GM13977 (cell line): Measurements from ENCODE around the gene ZDHHC14.

Source experiments
- DNase-seq: peaks from one replicate; pipeline ENCODE4 v3.0.0; 2012; ENCODE audit warnings: low spot score
- CTCF ChIP-seq: IDR thresholded peaks from 2 replicates; pipeline ENCODE4 v1.5.1; 2012; ENCODE audit warnings: mild to moderate bottlenecking, control low read depth; ENCODE audit not compliant: insufficient read depth; ENCODE audit errors: extremely low read depth, missing control alignments
- in situ Hi-C: fragments of 300-500 bp; cut with MboI; formaldehyde crosslinking; loops from one replicate; pipeline ENCODE4 v1.12.0; 2022; ENCODE audit warnings: low sequenced_read_pairs, low pct_unique_long_range_greater_than_20kb, mixed read lengths, inconsistent platforms; ENCODE audit not compliant: unreplicated experiment

The ZDHHC14 gene

GRCh38 chr6:157530126-157530525 is 149.1 kb downstream of the ZDHHC14 start:
- no peak for DNase-seq
- in situ Hi-C loops, result no loop called here
- TF ChIP-seq CTCF, result no peak

- no peak for TF ChIP-seq CTCF
- in situ Hi-C loops, result no loop called here
- DNase-seq, result no peak
Measured at GRCh38 chr6:157530724-157531168, 149.8 kb downstream of the ZDHHC14 start.

DNA sequence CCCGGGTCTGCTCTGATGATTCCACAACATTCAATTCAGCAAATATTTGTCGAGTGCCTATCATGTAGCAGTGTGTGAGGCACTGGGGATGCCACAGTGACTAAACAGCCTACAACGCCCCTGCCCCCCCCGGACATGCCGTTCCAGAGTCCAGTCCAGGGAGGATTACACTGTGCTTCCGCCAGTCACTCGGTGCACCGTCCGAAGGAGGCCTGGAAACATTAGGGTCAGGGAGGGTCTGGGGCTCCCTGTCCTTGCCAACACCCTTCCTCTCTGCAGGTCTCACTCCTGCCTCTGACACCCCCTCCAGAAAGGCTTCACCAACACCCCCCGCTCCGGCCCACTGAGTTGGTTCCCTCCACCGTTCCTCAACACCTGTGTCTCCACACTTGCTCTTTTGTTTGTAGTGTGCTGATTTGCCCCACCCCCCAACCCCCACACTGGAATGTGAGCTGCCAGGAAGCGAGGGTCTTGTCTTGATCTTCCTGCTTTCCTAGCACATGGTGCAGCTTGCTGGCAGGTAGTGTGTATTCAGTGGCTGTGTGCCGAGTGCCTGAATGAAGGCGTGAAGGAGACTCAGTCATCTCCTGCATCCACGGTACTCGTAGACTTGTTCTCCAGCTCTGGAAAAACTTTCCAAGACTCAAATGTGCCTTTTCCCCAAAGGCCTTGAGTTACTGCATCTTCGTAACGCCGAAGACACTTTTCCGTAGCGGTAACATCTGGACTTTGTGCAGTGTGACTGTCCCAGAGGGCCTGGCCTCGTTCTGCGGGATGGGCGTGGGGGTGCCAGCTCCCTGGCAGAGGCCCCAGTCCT is 150.4 kb downstream of the ZDHHC14 start:
- in situ Hi-C loops, result no loop called here
- DNase-seq, result no peak
- TF ChIP-seq CTCF, result no peak

GRCh38 chr6:157531986-157532365 is 151.0 kb downstream of the ZDHHC14 start:
- in situ Hi-C loops, result no loop called here

DNA sequence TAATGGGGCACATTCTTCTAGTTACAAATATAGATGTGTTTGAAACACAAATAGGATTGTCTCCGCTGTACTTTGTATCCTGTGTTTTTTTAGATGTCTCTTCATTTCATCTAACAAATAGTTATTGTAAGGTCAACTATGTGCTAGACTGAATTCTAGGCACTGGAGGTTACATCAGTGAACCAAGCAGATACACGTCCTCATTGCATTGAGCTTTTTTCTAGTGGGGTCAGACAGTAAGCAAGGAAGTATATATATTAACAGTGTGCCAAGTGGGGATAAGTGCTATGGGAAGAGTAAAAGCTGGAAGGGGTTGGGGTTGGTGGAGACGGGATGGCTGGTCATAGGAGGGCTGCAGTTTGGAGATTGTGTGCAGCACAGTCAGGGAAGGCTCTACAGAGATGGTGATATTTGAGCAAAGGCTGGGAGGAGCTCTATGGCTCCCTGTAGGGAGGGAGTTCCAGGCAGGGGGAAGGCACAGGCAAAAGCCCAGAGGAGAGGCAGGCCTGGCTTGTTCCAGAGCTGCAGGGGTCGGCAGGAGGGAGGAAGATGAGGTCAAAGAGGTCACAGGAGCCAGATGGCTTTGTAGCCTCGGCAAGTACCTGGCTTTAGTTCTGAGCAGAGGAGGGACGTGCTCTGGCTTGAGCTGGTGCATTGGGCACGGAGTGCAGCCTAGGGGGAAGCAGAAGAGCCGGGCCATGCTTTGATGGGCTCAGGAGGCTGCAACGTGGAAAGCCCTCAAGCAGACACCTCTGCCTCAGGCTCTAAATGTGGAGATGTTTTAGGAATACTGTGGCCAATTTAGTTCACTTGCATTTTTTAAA is 152.3 kb downstream of the ZDHHC14 start:
- TF ChIP-seq CTCF, result no peak
- DNase-seq, result no peak
- in situ Hi-C loops, result no loop called here

More at GRCh38 chr6:157531986-157532365, 151.0 kb downstream of the ZDHHC14 start:
- TF ChIP-seq CTCF, result no peak
- no peak for DNase-seq

GRCh38 chr6:157534134-157534871 is 153.3 kb downstream of the ZDHHC14 start:
- in situ Hi-C loops, result no loop called here
- TF ChIP-seq CTCF, result no peak
- DNase-seq, result no peak
